ENCODE data around the gene GNG3. TPM values are rescaled to one million over a fixed set of nuclear protein-coding genes. Genes with fewer than 3 reads are reported as not detected.

GNG3 gene
- polyA plus RNA-seq, 3 donors, result 0.23 TPM; not detected in 2

DNA sequence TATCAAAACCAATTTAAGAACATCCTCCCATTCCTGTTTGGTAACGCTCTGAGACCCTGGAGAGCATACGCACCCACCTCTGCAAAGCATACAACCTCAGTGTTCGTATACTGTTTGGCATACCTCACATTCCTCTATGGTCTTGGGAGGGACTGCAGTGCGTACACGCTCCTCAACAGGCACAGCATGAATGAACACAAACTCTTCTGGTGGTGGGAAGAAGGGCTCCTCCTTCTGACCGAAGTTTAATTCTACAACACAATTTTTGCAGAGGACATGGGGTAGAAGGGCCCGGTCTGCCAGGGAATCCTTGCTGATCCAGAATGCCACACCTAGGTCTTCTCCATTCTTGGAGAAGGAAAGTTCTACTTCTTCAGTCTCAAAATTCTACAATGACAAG is 14.5 kb downstream of the GNG3 start:
- peak overlapping the region in 2 of 7 donors; percentile 32 to 61 for H3K27ac Mint-ChIP-seq
- no peak overlapping the region for H2AFZ ChIP-seq (ENCODE audit: insufficient read depth, low read depth, low read length, poor library complexity, severe bottlenecking)
- no peak overlapping the region for H3K4me3 Mint-ChIP-seq
- H3K4me1 Mint-ChIP-seq, result peaks cover 24% of the 10 kb centered on the region
- H3K4me3 ChIP-seq (replicated peaks in 1 of 3; ENCODE audit: low read depth in 2 of 3, low read length in 3 of 3), result no peak overlapping the region
- H3K36me3 ChIP-seq (replicated peaks in 1 of 2; ENCODE audit: control insufficient read depth in 1 of 2, insufficient read depth in 2 of 2, low read length in 2 of 2), result peaks cover 72 to 79% of the 10 kb centered on the region in 2 donors
- intact Hi-C loops (cut with micrococcal nuclease), result no loop called here
- H3K27ac ChIP-seq (ENCODE audit: low read depth in 1 of 2, low read length in 2 of 2), result peak overlapping the region in 1 of 2 donors; percentile 6
- no peaks in the 10 kb centered on the region for H3K27me3 Mint-ChIP-seq (ENCODE audit: low read depth in 3 of 3)
- no peaks in the 10 kb centered on the region for H3K27me3 ChIP-seq (ENCODE audit: control insufficient read depth in 2 of 2, insufficient read depth in 2 of 2, low read length in 2 of 2)
- H3K9me3 Mint-ChIP-seq, result no peaks in the 10 kb centered on the region
- no CpG with 5 or more reads among the region's 7 CpGs for WGBS (ENCODE audit: insufficient coverage)
- no peak overlapping the region for H3K9ac ChIP-seq (ENCODE audit: insufficient read depth, low read length, poor library complexity, severe bottlenecking)
- TF ChIP-seq CTCF (IDR thresholded peaks at IDR 0.05), result no peak
- no peaks in the 10 kb centered on the region for H3K9me3 ChIP-seq (replicated peaks in 1 of 2; ENCODE audit: control insufficient read depth in 1 of 2, insufficient read depth in 1 of 2, low read length in 2 of 2)
- H3K79me2 ChIP-seq (ENCODE audit: insufficient read depth, low read length), result peaks cover 91% of the 10 kb centered on the region
- peaks cover 67 to 80% of the 10 kb centered on the region in 2 donors for H3K36me3 Mint-ChIP-seq
- peaks cover 91% of the 10 kb centered on the region for H4K20me1 ChIP-seq (ENCODE audit: insufficient read depth, low read length)
- DNase-seq, result no peak
- peaks cover 20 to 29% of the 10 kb centered on the region in 2 donors for H3K4me1 ChIP-seq (ENCODE audit: control insufficient read depth in 1 of 2, insufficient read depth in 2 of 2, low read length in 2 of 2)
- no peak overlapping the region for H3K4me2 ChIP-seq (replicated peaks; ENCODE audit: extremely low read depth, low read length, poor library complexity, severe bottlenecking)

- H3K36me3 ChIP-seq (replicated peaks in 1 of 2; ENCODE audit: control insufficient read depth in 1 of 2, insufficient read depth in 2 of 2, low read length in 2 of 2), result peaks cover 51 to 57% of the 10 kb centered on the region in 2 donors
- no peak overlapping the region for H2AFZ ChIP-seq (ENCODE audit: insufficient read depth, low read depth, low read length, poor library complexity, severe bottlenecking)
- H3K4me3 Mint-ChIP-seq, result no peak overlapping the region
- 89% methylated on average over 5 of the region's 8 CpGs for WGBS (ENCODE audit: insufficient coverage)
- no peak for DNase-seq
- no peaks in the 10 kb centered on the region for H3K9me3 ChIP-seq (replicated peaks in 1 of 2; ENCODE audit: control insufficient read depth in 1 of 2, insufficient read depth in 1 of 2, low read length in 2 of 2)
- TF ChIP-seq CTCF (IDR thresholded peaks at IDR 0.05), result no peak
- H3K27me3 ChIP-seq (ENCODE audit: control insufficient read depth in 2 of 2, insufficient read depth in 2 of 2, low read length in 2 of 2), result no peaks in the 10 kb centered on the region
- peaks cover 73% of the 10 kb centered on the region for H4K20me1 ChIP-seq (ENCODE audit: insufficient read depth, low read length)
- H3K79me2 ChIP-seq (ENCODE audit: insufficient read depth, low read length), result peaks cover 80% of the 10 kb centered on the region
- peaks cover 0 to 3% (median 0%) of the 10 kb centered on the region in 7 donors for H3K9me3 Mint-ChIP-seq
- H3K27ac ChIP-seq (ENCODE audit: low read depth in 1 of 2, low read length in 2 of 2), result peak overlapping the region in 1 of 2 donors; percentile 6
- intact Hi-C loops (cut with micrococcal nuclease), result no loop called here
- H3K9ac ChIP-seq (ENCODE audit: insufficient read depth, low read length, poor library complexity, severe bottlenecking), result no peak overlapping the region
- H3K4me3 ChIP-seq (replicated peaks in 1 of 3; ENCODE audit: low read depth in 2 of 3, low read length in 3 of 3), result no peak overlapping the region
- H3K4me1 ChIP-seq (ENCODE audit: control insufficient read depth in 1 of 2, insufficient read depth in 2 of 2, low read length in 2 of 2), result peaks cover 25 to 36% of the 10 kb centered on the region in 2 donors
- H3K27me3 Mint-ChIP-seq (ENCODE audit: low read depth in 3 of 3), result no peaks in the 10 kb centered on the region
- peaks cover 31% of the 10 kb centered on the region for H3K4me1 Mint-ChIP-seq
- peaks cover 48 to 58% of the 10 kb centered on the region in 2 donors for H3K36me3 Mint-ChIP-seq
- peak overlapping the region in 3 of 7 donors; percentile 4 to 87 (median 19) for H3K27ac Mint-ChIP-seq
- no peak overlapping the region for H3K4me2 ChIP-seq (replicated peaks; ENCODE audit: extremely low read depth, low read length, poor library complexity, severe bottlenecking)
Observed at GRCh38 chr11:62724171-62724570, 16.7 kb downstream of the GNG3 start.
